ENCODE measurements around the gene DPYSL5.

Gene DPYSL5

DNA sequence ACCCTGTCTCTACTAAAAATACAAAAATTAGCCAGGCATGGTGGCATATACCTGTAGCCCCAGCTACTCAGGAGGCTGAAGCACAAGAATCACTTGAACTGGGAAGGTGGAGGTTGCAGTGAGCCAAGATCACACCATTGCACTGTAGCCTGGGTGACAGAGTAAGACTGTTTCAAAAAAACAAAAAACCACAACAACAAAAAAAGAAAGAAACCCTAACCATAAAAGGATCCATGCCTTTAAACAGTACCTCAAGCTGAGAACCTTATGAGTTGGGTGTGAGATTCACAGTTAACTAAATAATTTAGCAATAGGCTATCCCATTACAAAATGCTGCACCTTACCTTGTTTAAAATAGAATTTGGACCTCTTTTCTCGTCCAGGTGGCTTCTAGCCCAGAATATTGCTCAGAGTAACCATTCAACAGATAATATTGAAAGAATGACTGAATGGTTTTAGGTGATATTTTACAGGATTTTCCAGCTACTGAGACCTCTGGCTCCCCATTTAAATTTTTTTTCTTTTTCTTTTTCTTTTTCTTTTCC lies 6.4 kb downstream of the DPYSL5 start:
- H3K27ac Mint-ChIP-seq, result no peak overlapping the region
- H3K4me1 Mint-ChIP-seq, result peaks cover 6% of the 10 kb centered on the region
- no peak overlapping the region for H3K4me3 Mint-ChIP-seq
- H3K9me3 Mint-ChIP-seq, result no peaks in the 10 kb centered on the region
- DNase-seq (no peak), ATAC-seq (peak; percentile 23)
- H3K27me3 Mint-ChIP-seq, result peaks cover 58% of the 10 kb centered on the region

DNA sequence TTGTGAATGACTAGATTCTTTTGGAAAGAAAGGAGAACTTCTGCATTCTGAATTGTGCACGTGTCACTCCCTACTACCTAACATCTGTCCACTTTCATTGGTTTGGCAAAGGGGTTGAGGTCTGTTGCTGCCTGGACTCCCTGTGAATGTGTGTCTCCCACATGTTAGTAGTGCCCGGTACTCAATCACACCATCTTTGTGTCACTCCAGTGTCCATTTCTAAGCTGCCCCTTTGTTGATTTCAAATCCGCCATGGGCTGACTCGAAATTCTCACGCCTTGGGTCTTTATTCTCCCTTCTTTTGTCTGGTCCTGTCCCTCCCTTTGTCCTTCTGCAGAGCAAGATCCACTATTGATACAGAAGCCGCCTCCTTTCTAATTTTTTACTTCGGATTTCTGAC lies 7.5 kb downstream of the DPYSL5 start:
- ATAC-seq (no peak), DNase-seq (no peak)
- H3K27me3 Mint-ChIP-seq, result peaks cover 57% of the 10 kb centered on the region
- no peaks in the 10 kb centered on the region for H3K4me1 Mint-ChIP-seq
- H3K4me3 Mint-ChIP-seq, result no peak overlapping the region
- no peaks in the 10 kb centered on the region for H3K9me3 Mint-ChIP-seq
- no peak overlapping the region for H3K27ac Mint-ChIP-seq

DNA sequence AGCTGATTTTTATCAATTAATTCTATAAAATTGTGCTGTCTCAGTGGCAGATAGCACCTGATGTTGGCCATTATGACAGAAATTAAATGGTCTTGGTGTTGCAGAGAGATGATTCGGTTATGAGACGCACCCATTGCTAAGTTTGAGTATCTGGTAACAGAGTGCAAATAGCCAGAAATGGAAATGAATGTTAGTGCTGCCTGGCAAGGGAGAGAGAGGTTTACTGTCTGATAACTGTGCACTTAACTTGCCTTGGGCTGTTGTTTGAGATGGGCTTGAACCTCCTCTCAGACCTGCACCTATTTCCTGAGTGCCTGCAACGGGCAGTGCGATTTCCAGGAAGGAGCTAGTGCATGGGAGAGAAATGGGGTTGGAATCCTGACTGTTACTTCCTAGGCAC lies 11.7 kb downstream of the DPYSL5 start:
- ATAC-seq, result no peak
- Mint-ChIP-seq H3K4me3 (no peak overlapping the region), H3K9me3 (no peaks in the 10 kb centered on the region), H3K27ac (no peak overlapping the region), H3K4me1 (no peaks in the 10 kb centered on the region), H3K27me3 (peaks cover 26% of the 10 kb centered on the region)
- no peak for DNase-seq

DNA sequence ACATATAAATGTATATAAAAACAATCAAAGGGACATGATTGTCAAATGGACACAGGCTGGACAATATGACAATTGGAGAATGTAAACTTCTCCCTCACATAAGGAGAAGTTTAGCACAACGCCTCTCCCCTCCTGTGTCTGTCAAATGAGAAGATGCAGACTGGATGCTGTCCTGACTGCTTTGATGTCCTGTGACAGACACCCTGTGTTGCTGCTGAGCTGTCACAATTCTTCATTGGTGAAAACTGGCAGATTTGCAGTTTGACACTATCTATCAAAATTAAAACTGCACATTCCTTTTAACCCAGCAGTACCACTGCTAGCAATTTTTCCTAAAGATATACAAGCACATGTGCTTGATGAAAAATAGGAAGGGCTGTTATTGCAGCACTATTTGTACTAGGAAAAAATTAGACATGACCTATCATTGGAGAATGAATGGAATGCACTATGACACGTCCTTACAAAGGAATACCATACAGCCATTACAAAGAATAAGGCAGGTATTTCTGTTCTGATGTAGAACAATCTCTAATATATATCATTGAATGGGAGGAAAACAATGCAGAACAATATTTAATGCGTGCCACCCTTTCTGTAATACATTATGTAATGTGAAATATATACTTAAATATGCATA lies 12.4 kb downstream of the DPYSL5 start:
- Mint-ChIP-seq H3K4me3 (no peak overlapping the region), H3K27me3 (peaks cover 25% of the 10 kb centered on the region), H3K4me1 (no peaks in the 10 kb centered on the region), H3K9me3 (no peaks in the 10 kb centered on the region), H3K27ac (no peak overlapping the region)
- no peak for ATAC-seq
- DNase-seq, result no peak

DNA sequence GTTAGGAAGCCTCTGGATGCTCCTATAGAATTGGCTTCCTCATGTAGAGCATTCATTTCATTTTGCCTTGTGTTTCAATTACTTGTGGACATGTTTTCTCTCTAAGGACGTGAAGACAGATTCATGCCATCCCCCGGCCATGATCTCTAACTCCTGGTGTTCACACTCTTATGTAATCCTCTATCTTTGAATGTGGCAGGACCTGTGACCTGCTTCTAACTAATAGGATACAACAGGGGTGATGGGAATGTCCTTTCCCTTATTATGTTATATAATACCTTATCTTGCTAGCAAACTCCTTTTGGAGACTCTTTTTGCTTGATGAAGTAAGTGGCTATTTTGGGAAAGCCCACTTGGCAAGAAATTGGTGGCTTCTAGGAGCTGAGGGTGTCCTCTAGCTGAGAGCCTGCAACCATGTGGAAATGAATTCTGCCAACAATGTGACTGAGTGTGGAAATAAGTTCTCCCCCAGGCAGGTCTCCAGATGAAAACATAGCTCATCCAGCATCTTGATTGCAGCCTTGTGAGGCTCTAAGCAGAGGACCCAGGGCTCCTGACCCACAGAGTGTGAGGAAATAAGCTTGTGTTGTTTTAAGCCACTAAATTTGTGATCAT lies 13.8 kb downstream of the DPYSL5 start:
- H3K4me1 Mint-ChIP-seq, result no peaks in the 10 kb centered on the region

DNA sequence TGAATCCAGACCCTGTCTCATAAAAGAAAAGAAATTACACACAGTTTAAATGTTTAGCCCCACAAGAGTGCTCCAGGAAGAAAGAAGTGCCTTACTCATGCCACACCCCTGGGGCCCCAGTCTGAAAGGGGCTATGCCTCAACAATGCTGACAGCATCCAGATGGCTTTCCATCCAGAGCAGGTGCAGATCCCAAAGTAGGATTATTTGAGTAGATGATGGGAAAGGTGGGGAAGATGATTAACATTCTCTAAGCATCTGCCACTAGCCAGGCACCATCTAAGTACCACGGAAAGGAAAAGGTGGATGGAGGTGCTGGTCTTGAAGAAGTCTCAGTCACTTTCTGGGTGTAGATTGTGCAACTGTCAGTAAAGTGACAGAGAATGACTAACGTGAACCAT lies 16.3 kb downstream of the DPYSL5 start:
- H3K4me3 Mint-ChIP-seq, result no peak overlapping the region
- DNase-seq (no peak), ATAC-seq (no peak)
- peaks cover 10% of the 10 kb centered on the region for H3K27me3 Mint-ChIP-seq
- H3K27ac Mint-ChIP-seq, result no peak overlapping the region
- H3K9me3 Mint-ChIP-seq, result no peaks in the 10 kb centered on the region
- no peaks in the 10 kb centered on the region for H3K4me1 Mint-ChIP-seq

More for the DNA sequence above, 13.8 kb downstream of the DPYSL5 start:
- no peak for DNase-seq
- H3K27ac Mint-ChIP-seq, result no peak overlapping the region
- no peak for ATAC-seq
- H3K9me3 Mint-ChIP-seq, result no peaks in the 10 kb centered on the region
- H3K27me3 Mint-ChIP-seq, result peaks cover 18% of the 10 kb centered on the region
- no peak overlapping the region for H3K4me3 Mint-ChIP-seq

DNA sequence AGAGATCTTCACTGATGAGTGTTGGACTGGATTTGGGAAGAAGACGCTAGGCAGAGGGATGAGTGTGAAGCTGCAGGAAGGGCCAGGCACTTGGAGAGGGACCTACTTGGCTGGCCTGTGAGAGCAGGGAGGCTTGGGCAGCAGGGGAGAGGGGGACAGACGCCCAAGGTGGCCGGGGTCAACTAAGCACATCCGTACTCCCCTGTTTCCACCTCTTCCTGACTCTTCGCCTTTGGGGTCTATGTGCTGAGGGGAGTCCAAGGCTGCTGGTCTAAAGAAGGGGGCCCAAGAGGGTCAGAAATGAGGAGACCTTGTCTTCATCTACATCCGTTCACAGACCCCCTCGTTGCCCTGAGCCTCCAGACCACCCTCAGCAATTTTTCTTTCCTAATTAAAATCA lies 16.7 kb downstream of the DPYSL5 start:
- no peak overlapping the region for H3K4me3 Mint-ChIP-seq
- no peaks in the 10 kb centered on the region for H3K4me1 Mint-ChIP-seq
- no peak overlapping the region for H3K27ac Mint-ChIP-seq
- peaks cover 7% of the 10 kb centered on the region for H3K27me3 Mint-ChIP-seq
- ATAC-seq (no peak), DNase-seq (no peak)
- no peaks in the 10 kb centered on the region for H3K9me3 Mint-ChIP-seq

DNA sequence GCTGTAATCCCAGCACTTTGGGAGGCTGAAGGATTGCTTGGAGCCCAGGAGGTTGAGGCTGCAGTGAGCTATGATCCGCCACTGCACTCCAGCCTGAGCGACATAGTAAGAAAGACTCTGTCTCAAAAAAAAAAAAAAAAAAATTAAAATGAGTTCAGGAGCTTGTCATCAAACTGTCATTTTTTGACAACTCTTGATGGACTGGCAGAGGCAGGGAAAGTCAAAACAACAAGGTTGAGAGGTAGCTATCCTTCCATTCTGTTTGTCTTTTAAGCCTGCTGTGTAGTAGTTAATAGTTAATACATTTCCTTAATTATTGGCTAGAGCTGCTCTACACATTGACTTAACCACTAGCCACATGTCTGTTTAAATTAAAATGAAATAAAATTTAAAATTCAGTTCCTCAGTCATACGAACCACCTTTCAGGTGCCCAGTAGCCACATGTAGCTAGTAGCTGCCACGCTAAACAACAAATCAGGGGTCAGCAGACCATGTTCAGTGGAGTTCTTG lies 22.7 kb downstream of the DPYSL5 start:
- no peaks in the 10 kb centered on the region for H3K9me3 Mint-ChIP-seq
- no peak for DNase-seq
- H3K4me3 Mint-ChIP-seq, result no peak overlapping the region
- no peak for ATAC-seq
- no peak overlapping the region for H3K27ac Mint-ChIP-seq
- H3K27me3 Mint-ChIP-seq, result peaks cover 6% of the 10 kb centered on the region
- no peaks in the 10 kb centered on the region for H3K4me1 Mint-ChIP-seq

DNA sequence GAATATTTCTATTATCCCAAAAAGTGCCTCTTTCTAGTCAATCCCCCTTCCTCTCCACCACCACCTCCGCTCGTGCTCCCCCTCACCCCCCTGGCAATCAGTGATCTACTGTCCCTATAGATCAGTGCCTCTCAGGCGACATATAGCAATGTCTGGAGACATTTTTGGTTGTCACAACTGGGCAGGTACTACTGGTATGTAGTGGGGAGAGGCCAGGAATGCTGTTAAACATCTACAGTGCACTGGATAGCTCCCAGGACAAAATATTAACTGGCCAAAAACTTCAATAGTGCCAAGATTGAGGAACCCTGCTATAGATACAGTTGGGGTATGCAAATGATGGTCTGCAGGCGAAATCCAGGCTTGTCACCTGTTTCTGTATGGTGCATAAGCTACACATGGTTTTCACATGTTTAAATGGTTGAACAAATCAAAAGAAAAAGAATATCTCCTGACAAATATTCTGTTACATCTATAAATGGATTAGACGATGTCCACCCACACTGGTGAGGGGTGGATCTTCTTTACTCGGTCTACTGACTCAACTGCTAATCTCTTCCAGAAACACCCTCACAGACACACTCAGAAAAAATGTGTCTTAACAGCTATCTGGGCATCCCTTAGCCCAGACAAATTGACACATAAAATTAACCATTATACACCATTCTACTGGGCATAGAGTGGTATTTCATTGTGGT lies 25.5 kb downstream of the DPYSL5 start:
- DNase-seq, result no peak
- no peaks in the 10 kb centered on the region for H3K4me1 Mint-ChIP-seq
- H3K27me3 Mint-ChIP-seq, result peaks cover 6% of the 10 kb centered on the region
- no peak overlapping the region for H3K4me3 Mint-ChIP-seq
- no peak overlapping the region for H3K27ac Mint-ChIP-seq
- ATAC-seq, result no peak
- H3K9me3 Mint-ChIP-seq, result no peaks in the 10 kb centered on the region

DNA sequence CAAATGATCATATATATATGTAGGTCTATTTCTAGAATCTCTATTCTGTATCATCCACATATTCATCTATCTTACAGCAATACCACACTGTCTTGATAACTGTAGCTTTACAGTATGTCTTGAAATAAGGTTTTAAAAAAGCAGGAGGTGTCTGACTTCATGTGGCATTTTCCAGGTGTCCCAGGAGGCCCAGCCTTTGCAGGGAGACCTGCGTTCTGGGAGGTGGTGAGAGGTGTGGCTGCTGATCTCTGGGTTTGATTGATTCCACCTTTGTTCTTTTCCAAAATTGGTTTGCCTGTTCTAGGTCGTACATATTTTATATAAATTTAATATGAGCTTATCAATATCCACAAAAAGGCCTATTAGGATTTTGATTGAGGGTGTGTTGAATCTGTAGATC lies 26.6 kb downstream of the DPYSL5 start:
- Mint-ChIP-seq H3K4me1 (no peaks in the 10 kb centered on the region), H3K27ac (no peak overlapping the region), H3K27me3 (peaks cover 6% of the 10 kb centered on the region), H3K4me3 (no peak overlapping the region), H3K9me3 (no peaks in the 10 kb centered on the region)
- DNase-seq, result no peak
- no peak for ATAC-seq

DNA sequence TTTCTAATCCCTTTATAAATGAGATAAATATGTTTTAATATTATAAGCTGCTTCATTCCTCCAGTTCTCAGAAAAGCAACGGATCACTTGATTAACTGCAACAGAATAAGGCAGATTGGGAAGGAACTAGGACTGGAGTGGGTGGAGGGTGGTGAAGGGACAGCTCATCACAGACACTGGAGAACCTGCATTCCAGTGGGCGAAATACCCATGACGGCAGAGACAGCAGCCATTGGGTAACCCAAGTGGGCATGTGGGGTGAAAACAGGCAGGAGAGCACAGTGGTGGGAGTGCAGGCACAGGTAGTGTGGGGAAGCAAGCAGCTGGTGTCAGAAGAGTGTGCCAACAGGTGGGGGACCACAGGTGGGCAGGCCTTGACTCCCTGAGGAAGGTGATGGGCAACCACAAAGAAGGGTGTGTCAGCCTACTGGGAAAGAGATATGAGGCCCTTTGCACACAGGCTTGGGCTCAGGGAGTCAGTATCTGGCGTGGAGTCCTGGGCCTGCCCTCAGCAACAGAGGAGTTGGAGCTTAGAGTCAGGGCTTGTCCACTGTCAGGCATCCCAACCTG lies 27.2 kb downstream of the DPYSL5 start:
- no peak for DNase-seq
- Mint-ChIP-seq H3K9me3 (no peaks in the 10 kb centered on the region), H3K4me1 (no peaks in the 10 kb centered on the region), H3K27ac (peak overlapping the region in 1 of 2 donors; percentile 85), H3K4me3 (no peak overlapping the region), H3K27me3 (peaks cover 8% of the 10 kb centered on the region)
- no peak for ATAC-seq

DNA sequence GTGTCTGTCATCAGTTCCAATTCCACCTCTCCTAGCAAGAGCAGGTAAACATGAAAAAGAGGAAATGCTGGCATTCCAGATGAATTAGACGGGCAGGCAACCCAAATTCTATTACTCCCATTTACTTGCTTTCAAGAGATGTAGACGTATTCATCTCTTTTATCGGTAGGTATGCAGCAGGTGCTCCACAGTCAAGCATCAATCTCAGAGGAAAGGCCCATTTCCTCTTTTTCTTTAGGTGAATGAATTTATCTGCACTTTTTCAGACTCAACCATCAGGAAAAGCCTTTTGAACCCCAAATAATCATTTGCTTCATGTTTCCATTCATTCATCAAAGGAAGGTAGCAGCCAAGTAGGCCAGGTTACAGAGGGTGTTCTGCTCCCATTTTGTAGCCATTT lies 27.9 kb downstream of the DPYSL5 start:
- ATAC-seq (no peak), DNase-seq (no peak)
- no peak overlapping the region for H3K27ac Mint-ChIP-seq
- H3K4me3 Mint-ChIP-seq, result no peak overlapping the region
- peaks cover 11% of the 10 kb centered on the region for H3K27me3 Mint-ChIP-seq
- no peaks in the 10 kb centered on the region for H3K4me1 Mint-ChIP-seq
- no peaks in the 10 kb centered on the region for H3K9me3 Mint-ChIP-seq

DNA sequence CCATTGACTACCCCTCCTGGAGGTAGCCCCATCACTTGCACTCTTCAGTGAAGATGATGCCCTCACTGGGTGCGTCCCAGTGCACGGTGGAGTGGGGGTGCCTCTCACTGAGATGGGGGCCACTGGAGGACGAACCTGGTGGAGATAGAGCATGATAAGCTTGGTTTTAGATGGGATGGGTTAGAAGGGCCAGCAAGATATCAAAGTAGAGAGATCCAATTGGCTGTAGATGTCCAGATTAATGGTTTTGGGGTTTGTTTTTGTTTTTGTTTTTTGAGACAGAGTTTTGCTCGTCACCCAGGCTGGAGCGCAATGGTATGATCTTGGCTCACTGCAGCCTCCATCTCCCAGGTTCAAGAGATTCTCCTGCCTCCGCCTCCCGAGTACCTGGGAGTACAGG lies 28.3 kb downstream of the DPYSL5 start:
- H3K27me3 Mint-ChIP-seq, result peaks cover 16% of the 10 kb centered on the region
- ATAC-seq, result no peak
- no peak for DNase-seq
- H3K27ac Mint-ChIP-seq, result no peak overlapping the region
- no peak overlapping the region for H3K4me3 Mint-ChIP-seq
- H3K4me1 Mint-ChIP-seq, result no peaks in the 10 kb centered on the region
- H3K9me3 Mint-ChIP-seq, result no peaks in the 10 kb centered on the region

DNA sequence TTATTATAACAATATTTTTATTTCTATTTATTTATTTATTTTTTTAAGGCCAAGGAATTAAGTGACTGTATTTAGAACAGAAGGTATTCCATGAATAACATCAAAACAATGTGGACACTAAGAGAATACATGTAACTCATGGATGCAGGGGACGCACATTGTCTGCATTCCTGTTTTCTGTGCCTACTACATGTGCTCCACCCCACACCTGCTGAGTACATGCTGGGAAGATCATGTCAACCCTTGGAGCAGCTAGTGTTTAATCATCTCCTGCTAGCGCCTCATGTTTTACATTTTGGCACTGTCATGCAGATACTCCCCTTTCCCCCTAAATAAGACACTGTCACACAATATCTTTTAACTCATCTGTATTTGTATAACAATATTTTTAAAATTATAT lies 29.3 kb downstream of the DPYSL5 start:
- no peak overlapping the region for H3K4me3 Mint-ChIP-seq
- no peak overlapping the region for H3K27ac Mint-ChIP-seq
- no peaks in the 10 kb centered on the region for H3K9me3 Mint-ChIP-seq
- ATAC-seq (no peak), DNase-seq (no peak)
- H3K27me3 Mint-ChIP-seq, result peaks cover 18% of the 10 kb centered on the region
- H3K4me1 Mint-ChIP-seq, result no peaks in the 10 kb centered on the region

DNA sequence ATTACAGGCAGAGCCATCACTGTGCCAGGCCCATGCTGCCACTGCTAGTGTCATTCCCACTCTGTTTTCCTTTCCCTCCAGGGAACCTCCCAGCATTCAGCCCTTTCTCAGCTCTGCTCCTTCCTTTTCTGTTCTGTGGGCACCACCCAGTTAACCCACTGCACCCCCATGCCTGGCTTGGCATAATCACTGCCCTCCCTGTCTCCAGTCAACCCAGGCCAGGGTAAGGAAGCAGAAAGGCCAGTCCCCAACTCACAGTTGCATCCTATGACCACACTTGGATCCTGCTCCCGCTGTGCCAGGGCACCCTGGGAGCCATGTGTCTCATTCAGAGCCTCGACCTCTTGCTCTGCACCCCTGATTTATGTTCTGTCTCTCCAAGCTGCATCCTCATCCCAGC lies 32.2 kb downstream of the DPYSL5 start:
- no peak overlapping the region for H3K4me3 Mint-ChIP-seq
- no peak overlapping the region for H3K27ac Mint-ChIP-seq
- peaks cover 19% of the 10 kb centered on the region for H3K27me3 Mint-ChIP-seq
- H3K4me1 Mint-ChIP-seq, result no peaks in the 10 kb centered on the region
- DNase-seq (no peak), ATAC-seq (no peak)
- no peaks in the 10 kb centered on the region for H3K9me3 Mint-ChIP-seq

DNA sequence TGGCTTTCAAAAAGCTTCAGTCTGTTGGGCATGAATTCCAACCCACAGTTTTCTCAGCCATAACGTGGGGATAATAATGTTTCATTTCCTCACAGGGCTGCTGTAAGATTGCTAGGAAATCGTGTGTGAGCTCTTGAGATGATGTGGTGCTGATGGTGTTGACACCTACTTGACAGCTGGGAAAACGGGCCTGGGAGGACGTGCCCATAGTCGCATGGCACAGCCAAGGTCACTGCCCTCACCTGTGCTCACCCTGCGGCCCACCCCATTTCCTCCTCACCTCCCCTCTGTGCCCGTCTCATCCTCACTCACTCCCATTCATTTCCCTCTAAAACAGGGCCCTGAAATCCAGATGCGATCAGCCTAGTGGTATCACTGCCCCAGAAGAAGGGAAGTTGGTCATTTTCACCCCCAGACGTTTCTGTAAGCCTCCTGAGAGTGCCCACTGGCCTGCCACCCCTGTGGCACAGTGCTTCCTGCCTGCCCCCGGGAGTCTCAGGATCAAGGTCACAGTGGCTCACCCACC lies 33.0 kb downstream of the DPYSL5 start:
- DNase-seq (no peak), ATAC-seq (no peak)
- Mint-ChIP-seq H3K27ac (no peak overlapping the region), H3K4me3 (no peak overlapping the region), H3K27me3 (peaks cover 24% of the 10 kb centered on the region), H3K4me1 (no peaks in the 10 kb centered on the region), H3K9me3 (no peaks in the 10 kb centered on the region)
